HG02623 (cell line): Measurements from ENCODE around the gene ZNF853.

Source experiments
- ATAC-seq: cut with Tn5 transposase; IDR thresholded peaks from one replicate; pipeline ENCODE4 v1.9.1; 2021; ENCODE audit warnings: moderate library complexity; ENCODE audit not compliant: unreplicated experiment

ZNF853 gene

DNA sequence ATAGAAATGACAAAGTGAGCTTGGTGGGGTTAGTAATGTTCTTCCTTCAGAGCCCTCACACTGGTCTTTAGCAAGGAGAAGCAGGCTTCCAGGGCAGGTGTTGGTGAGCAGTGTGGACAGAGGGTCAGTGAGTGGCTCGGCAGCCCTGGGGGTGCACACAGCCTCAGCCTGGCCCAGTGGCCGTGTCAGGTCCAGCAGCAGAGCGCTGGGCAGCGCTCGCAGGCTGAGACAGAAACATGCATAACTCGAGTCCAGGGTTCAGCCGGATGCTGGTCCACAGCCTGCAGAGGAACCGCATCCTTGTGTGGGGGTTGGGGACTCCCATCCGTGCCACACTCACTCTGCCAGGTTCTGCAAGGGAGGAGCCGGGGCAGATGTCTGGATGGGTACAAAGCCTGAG, 11.0 kb upstream of the ZNF853 start:
- ATAC-seq, result no peak

DNA sequence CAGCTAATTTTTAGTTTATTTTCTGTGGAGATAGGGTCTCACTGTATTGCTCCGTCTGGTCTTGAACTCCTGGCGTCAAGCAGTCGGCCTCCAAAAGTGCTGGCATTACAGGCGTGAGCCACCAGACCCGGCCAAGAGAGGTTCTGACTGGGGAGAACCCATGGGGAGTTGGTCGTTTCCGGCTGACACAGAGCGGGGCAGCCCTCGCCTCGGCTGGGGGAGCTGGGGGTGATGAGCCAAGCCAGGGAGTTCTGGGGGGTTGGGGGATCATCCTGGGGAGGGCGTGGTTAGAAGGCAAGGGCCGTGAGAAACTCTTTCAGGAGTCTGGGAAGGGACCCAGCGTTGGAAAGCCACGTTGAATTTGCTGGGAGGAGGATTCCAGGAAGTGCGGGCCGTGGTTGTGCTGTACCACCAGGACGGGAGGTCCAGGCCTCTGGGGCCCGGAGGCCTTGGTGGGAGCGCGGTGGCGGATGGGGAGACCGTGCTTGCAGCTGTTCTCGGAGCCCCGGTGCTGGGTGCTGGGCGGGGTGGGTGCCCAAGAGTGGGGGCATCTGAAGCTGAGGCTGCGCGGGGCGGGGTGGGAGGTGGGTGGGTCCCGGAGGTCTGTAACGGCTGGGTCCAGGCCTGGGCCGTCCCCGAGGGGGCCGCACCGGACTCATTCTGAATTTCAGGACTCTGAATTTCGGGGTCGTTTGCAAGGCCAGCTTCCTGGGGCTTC, 8.4 kb upstream of the ZNF853 start:
- ATAC-seq, result no peak

DNA sequence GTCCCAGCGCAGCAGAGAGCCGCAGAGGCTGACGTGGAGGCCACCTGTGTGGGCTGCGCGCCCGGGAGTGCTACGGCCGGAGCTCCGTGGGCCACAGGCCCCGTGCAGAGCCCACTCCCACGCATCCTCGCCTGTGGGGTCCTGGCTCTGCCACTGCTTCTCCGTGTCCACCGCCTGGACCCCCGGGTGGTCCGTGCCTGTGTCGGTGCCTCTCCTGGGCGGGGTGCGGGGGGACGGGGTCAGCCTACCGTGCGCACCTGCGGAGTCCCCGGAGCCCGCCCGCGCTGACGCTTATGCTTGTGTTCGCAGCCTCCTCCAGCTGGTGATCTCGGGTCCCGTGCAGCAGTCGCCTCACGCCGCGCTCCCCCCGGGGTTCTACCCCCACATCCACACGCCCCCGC, 7.8 kb upstream of the ZNF853 start:
- no peak for ATAC-seq

DNA sequence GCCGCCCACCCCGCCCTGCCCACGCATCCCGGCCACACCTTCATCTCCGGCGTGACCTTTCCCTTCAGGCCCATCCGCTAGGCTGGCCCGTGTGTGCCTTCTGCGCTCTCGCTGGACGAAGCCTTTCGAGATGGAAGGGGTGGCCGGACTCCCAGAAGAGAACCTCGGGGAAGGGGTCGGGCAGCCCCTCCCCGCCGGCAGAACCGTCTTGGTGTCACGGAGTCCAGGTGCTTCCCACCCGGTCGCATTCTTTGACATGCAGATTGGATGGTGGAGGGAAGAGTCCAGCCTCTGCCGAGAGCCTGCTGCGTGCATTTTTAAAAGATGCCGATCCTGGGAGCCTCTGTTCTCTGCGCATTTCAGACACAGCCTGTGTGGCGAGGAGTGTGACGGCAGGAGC, 7.3 kb upstream of the ZNF853 start:
- no peak for ATAC-seq

DNA sequence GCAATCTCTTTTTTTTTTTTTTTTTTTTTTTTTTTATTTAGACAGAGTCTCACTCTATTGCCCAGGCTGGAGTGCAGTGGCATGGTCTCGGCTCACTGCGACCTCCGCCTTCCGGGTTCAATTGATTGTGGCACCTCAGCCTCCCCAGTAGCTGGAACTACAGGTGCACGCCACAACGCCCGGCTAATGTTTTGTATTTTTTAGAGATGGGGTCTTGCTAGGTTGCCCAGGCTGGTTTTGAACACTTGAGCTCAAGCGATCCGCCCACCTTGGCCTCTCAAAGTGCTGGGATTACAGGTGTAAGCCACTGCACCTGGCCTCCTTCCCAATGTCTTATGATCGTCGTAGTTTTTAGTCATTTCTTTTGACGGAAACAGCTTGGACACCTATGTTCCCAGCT, 6.6 kb upstream of the ZNF853 start:
- no peak for ATAC-seq

DNA sequence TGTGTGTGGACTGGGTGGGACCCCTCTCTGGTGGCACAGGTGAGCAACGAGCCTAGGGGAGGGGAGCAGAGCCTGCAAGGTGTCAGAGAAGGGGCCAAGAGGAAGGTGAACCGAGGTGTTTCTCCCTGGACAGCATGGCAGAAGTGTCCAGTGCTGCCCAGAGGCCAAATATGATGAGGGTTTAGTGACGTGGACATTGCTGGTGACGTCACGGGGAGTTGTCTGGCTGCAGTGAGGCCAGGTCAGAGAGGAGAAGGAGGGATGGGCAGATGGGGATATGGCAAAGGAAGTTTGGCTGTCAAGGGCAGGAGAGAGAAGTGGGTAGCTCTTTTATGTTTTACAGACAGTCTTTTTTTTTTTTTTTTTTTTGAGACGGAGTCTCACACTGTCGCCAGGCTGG, 2.6 kb upstream of the ZNF853 start:
- ATAC-seq, result no peak

DNA sequence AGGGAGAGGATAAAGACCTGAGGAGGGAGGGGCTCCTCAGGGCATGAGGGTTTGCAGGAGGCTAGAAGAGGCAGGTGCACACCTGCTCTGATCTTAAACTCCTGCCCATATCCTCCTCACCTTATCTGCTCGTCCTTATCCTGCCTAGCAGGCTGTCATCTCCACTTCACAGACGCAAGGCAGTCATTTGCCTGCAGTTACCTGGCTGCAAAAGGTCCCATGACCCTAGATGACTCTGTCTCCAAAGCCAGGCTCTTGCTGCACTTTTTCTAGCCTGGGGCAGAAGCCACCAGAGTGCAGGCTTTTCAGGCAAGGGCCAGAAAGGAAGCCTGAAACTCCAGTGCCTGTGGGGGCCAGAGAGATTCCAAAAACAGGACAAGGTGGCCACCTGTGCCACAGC, 1.7 kb upstream of the ZNF853 start:
- no peak for ATAC-seq

DNA sequence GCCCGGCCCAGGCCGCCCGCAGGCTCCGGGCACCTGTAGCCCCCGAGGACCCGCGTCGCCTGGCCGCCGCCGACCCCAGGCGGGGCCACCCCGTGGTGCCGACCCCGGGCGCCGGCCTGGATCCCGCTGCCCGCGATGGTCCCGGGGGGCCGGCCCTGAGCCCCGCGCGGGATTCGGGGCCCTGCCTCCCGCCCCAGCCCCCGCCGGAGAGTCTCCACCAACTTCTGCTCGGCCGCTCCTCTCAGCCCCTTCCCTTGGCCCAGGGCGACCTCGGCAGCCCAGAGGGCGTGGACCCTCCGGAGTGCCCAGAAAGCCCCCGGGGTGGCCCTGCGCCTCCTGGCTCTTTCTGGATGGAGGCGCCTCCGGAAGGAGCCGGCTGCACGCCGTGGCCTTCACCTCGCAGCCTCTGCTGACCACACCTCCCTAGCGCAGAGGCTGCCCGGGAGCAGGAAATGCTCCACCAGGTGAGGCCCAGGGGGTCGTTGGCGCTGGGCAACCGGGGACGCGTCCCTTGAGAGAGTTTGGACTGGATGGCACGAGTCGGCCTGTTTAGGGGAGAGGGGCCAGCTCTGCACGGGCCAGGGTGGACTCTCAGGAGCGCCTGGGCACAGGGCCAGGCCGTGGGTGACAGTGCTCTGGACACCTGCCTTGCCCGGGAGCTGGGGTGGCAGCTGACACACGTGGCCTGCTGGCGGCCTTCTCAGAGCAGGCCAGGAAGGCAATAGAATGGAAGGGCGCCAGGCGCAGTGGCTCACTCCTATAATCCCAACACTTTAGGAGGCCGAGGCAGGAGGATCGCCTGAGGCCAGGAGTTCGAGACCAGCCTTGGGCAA, 529 bp downstream of the ZNF853 start:
- ATAC-seq, result no peak

DNA sequence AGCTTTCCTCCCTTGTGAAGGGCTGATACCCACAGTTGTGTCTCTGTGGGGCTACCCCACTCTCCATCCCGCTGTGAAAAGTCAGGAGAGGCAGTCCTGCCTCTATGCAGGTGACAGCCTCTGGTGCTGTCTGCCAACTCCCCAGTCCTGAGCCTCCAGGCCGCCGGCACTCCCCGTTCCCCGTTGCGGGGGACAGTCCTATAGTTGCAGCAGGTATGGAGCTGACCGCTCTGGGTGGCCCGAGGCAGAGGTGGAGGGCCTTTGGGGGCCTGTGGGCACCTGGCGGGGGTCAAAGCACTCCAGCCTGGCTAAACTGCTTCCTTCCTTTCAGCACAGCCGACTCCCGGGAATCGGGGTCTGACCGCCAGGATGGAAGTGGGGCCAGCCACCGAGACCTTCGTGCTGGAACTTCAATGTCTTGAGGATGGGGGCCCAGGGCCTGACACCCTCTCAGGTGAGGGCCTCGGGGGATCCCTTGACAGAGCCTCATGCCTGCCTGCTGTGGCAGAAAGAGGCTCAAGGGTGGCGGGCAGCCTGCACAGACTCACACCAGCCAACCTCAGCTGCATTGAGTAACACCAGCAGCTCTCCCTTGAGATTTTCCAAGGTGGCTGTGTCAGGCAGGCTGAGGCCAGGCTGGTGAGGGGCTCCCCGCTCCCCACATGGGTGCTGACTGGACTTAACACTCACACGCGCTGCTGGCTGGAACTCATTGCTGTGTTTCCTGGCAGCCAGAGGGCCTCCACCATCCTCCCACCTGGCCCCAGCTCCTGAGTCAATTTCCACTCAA, 1.6 kb downstream of the ZNF853 start:
- ATAC-seq, result no peak

DNA sequence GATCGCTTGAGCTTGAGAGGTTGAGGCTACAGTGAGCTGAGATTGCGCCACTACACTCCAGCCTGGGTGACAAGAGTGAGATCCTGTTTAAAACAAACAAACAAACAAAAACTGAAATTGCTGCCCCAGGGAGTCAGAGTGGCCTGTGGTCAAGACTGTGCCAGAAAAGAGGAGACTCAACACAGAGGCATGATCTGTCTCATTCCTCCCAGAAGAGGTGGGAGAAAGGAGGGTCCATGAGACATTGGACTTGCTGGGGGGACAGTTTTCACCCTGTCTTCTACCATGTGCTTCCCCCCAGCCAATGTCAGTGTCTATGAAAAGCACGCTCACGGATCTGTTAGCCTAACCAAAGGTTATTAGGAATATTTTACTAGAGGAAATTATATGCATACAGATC, 3.2 kb downstream of the ZNF853 start:
- no peak for ATAC-seq

DNA sequence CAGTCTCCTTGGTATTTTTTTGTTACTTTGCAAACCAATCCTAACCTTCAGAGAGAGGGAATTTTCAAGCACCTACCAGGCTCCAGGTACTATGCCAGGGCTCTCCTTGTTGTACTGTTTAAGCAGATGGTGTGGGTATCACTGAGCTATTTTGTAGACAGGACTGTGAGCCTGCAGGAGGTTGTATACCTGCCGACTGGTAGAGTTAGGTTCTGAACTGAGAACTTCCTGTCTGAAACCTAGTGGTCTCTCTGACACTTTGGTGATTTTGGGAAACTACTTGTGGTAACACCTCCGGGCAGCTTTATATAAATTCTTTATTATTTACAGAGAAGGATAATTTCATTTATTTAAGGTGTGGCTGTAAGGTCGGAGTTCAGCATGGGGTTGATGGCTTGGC, 4.6 kb downstream of the ZNF853 start:
- no peak for ATAC-seq

DNA sequence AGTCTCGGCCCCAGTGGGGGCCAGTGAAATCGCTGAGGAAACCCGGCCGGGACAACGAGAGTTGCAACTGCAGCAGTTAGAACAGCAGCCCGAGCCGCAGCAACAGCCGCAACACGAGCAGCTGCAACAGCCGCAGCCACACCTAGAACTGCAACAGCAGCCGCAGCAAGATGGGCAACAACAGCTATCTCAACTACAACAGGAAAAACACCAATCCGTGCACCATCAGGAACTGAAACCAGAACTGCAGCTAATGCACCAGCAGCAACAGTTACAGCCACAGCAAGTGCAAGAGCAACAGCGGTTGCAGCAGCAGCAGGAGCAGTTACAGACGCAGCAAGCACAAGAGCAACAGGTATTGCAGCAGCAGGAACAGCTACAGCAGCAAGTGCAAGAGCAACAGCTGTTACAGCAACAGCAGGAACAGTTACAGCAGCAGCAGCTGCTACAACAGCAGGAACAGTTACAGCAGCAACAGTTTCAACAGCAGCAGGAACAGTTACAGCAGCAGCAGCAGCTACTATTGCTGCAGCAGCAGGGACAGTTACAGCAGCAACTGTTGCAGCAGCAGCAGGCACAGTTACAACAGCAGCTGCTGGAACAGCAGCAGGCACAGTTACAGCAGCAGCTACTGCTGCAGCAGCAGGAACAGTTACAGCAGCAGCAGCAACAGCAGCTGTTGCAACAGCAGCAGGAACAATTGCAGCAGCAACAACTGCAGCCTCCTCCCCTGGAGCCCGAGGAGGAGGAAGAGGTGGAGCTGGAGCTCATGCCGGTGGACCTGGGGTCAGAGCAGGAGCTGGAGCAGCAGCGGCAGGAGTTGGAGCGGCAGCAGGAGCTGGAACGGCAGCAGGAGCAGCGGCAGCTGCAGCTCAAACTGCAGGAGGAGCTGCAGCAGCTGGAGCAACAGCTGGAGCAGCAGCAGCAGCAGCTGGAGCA, 6.1 kb downstream of the ZNF853 start:
- ATAC-seq, result no peak

DNA sequence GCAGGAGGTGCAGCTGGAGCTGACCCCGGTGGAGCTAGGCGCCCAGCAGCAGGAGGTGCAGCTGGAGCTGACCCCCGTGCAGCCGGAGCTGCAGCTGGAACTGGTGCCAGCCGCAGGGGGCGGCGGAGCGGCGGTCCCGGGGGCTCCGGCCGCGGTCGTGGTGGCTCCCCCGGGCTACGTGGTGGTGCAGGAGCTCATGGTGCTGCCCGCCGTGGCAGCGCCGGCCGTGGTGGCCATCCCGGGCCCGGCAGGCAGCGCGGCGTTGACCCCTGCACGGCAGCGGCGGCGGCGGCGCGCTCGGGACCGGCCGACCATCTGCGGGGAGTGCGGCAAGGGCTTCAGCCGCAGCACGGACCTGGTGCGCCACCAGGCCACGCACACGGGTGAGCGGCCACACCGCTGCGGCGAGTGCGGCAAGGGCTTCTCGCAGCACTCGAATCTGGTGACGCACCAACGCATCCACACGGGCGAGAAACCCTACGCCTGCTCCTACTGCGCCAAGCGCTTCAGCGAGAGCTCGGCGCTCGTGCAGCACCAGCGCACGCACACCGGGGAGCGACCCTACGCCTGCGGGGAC, 6.8 kb downstream of the ZNF853 start:
- no peak for ATAC-seq

DNA sequence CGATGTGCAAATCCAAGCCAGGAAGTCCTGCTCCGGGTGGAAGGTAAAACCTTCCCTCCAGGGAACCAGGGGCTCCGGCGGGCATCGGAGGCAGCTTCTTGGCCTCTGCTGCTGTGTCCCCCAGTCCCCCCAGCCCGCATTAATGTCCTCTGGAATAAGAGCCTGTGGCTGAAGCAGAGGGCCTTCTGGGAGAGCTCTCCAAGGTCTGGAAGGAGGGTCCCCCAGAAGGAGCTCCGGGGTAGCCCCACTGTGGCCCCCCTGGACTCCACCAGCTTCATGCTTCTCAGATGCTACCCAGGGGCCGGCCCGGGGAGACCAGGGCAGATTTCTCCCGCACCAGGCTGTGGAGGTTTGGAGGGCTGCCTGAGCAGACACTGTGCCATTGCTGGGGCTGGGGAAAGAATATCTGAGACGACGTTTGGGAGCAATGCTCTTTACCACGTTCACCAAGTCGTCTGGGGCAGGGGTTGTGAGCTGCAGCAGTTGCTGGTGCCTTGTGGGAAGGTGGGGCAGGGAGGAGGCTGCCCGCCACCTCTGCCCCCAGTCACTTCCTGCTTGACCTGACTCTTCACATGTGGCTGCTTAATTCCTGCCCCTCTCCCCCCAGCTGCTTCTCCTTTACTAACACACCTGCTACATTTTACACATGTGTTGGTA, 8.3 kb downstream of the ZNF853 start:
- ATAC-seq, result no peak

DNA sequence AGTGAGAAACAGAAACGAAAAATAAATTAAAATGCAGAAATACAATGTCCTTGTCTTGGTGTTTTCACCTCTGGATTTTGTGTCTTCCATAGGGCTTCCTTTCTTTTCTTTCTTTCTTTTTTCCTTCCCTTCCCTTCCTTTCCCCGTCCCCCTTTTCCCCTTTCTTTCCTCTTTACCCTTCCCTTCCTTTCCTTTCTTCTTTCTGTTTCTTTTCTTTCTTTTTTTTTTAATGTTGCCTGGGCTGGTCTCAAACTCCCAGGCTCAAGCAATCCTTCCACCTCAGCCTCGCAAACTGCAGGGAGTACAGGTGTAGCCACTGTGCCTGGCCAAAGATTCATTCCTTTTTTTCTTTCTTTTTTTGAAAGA, 8.8 kb downstream of the ZNF853 start:
- no peak for ATAC-seq

DNA sequence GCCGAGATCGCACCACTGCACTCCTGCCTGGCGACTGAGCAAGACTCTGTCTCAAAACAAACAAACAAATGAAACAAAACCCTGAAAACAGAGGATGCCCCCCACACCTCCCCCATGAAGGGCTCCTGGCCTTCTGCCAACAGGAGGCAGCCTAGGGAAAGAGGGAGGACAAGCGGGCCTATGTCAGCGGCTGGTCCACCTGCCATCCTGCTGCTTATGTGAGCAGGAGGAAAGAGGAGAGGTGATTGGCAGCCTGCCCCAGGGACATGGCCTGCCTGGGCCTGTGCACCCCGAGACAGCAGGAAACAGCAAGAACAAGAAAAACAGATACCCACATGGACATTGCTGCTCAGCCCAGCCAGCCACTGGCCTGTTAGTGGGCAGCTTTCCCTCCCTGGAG, 12.6 kb downstream of the ZNF853 start:
- no peak for ATAC-seq

DNA sequence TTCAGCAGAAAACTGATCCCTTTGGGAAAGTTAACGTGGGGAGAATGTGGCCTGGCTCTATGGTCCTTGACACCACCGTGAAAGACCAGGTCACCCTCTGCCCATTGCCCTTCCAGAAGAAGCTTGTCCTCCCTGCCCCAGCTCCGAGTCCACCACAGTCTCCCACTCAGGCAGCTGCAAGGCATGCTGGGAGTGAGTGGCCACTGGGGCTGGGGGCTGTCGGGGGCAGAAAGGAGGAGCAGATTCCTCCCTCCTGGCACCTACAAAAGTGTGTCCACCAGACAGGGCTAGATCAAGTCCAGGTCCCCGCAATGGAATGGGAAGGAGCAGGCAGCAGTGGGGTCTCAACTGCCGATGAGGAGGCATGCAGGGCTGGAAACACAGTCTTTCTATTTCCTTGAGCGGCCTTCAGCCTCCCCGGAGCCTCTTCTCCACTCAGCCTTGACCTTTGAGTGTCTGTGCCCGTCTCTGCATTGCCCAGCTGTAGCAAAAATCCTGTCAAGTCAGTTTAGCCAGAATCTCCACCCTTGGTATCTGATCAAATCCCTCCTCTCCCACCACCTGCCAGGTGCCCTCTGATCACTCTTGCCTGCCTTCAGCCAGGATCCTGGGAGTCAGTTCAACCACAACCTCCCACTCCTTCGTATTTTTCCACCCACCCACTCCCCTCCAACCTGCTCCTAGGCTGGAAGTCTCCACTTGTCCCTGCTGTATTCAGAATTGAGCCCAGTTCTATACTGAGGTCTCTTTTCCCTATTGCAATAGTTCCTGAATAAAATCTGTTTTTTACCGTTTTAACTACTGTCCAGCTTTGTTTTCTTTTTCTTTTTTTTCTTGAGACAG, 14.8 kb downstream of the ZNF853 start:
- ATAC-seq, result no peak

DNA sequence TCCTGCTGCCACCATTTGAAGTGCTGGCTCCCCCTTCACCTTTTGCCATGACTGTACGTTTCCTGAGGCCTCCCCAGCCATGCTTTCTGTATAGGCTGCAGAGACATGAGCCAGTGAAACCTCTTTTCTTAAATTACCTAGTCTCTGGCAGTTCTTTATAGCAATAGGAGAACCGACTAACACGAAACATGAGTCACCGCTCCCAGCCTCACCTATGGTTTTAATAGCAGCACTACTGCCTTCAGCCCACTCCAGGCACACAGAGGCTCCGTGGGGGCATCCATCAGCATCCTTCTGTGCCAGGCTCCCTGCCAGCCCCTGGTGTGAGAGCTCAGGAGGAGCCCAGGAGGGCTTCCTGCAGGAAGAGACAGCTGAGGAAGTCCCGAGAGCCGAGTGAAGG, 16.2 kb downstream of the ZNF853 start:
- no peak for ATAC-seq

DNA sequence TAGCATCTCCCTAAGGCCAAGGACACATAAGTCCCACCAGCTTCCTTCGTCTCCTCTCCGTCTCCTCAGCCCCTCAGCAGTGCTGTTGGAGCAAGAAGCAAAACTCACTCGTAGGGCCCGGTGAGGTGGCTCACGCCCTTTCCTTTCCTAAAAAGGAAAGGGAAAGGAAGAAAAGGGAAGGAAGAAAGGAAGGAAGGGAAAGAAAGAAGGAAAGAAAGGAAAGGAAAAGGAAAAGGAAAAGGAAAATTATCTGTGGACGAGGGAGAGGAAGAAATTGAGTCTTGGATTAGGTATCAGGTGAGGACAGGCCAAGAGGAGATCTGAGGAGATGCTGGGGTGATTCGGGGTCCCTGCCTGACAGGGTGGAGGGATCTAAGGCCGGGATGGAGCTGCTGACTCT, 18.6 kb downstream of the ZNF853 start:
- ATAC-seq, result no peak
